Measurements from ENCODE around the gene CWC25. TPM values are rescaled to one million over a fixed set of nuclear protein-coding genes. Genes with fewer than 3 reads are reported as not detected.
A peak's percentile ranks its signal among the peaks of the same experiment; 100 is the strongest.

CWC25 gene
- total RNA-seq, 4 donors from 2014 or later: 19.0 to 26.8 (median 22.1) TPM

DNA sequence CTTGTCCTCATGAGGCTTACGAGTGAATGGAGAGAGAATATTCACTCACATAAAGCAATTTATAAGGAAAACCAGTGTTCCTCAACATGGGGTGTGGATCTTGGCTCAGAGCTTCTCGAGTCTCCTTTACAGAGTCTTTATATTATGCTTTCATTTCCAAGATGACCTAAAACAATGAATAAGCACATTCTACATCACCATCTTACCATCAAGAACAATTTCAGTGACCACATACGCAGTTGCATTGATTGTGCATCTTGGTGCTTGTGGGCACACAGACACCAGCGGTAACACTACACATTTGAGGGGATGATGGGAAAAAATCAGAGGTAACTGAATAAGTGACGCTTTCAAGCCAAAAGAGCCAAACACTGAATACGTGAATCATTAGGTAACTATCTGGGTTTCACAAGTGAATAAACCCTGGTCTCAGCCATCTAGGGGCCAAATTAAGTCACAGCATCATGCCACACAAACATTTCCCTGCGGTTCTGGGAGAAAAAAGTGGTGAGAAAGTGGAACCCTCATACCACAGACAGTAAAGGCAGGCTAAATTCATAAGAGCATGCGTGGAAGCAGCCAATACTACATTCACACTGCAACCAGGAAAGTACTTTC, 9.4 kb downstream of the CWC25 start:
- no peak overlapping the region for H3K27ac ChIP-seq
- H3K4me1 ChIP-seq: no peaks in the 10 kb centered on the region
- no peak for TF ChIP-seq POLR2A (IDR thresholded peaks at IDR 0.05)
- DNase-seq: no peak
- intact Hi-C loops (cut with DNase I): no loop called here
- H3K27me3 ChIP-seq: no peaks in the 10 kb centered on the region
- peaks cover 55 to 59% of the 10 kb centered on the region in 2 donors for H3K36me3 ChIP-seq
- no peaks in the 10 kb centered on the region for H3K9me3 ChIP-seq
- H3K4me3 ChIP-seq (replicated peaks in 1 of 3): no peak overlapping the region
- WGBS, 2 donors: 83 to 86% methylated on average over 8 of the region's 8 CpGs

DNA sequence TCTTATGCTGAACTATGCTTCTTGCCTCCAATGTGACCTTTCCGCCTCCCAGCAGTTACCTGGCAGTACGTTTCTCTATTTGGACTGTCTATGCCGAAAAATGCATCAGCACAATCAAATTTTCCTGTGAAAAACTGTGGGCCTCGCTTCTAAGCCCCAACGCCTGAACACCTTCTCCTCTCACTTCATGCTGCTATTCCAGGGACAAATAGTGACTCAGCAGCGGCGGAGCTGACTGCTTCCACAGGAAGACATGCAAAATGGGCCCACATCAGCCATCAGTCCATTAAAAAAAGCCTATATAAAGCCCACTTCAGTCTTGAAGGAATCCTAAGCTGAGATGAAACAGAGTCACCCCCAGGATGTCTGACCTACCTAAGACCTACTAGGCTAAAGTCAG, 15.3 kb downstream of the CWC25 start:
- intact Hi-C loops (cut with DNase I): no loop called here
- 97 to 98% methylated on average over 7 of the region's 7 CpGs for WGBS, 2 donors
- Histone ChIP-seq H3K36me3 (peaks cover 79 to 85% of the 10 kb centered on the region in 2 donors), H3K27ac (no peak overlapping the region), H3K4me1 (no peaks in the 10 kb centered on the region), H3K27me3 (no peaks in the 10 kb centered on the region), H3K9me3 (no peaks in the 10 kb centered on the region), H3K4me3 (replicated peaks in 1 of 3) (no peak overlapping the region)
- no peak for TF ChIP-seq POLR2A (IDR thresholded peaks at IDR 0.05)
- TF ChIP-seq, protein P1, sequence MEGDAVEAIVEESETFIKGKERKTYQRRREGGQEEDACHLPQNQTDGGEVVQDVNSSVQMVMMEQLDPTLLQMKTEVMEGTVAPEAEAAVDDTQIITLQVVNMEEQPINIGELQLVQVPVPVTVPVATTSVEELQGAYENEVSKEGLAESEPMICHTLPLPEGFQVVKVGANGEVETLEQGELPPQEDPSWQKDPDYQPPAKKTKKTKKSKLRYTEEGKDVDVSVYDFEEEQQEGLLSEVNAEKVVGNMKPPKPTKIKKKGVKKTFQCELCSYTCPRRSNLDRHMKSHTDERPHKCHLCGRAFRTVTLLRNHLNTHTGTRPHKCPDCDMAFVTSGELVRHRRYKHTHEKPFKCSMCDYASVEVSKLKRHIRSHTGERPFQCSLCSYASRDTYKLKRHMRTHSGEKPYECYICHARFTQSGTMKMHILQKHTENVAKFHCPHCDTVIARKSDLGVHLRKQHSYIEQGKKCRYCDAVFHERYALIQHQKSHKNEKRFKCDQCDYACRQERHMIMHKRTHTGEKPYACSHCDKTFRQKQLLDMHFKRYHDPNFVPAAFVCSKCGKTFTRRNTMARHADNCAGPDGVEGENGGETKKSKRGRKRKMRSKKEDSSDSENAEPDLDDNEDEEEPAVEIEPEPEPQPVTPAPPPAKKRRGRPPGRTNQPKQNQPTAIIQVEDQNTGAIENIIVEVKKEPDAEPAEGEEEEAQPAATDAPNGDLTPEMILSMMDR (IDR thresholded peaks at IDR 0.05): no peak
- DNase-seq: no peak

DNA sequence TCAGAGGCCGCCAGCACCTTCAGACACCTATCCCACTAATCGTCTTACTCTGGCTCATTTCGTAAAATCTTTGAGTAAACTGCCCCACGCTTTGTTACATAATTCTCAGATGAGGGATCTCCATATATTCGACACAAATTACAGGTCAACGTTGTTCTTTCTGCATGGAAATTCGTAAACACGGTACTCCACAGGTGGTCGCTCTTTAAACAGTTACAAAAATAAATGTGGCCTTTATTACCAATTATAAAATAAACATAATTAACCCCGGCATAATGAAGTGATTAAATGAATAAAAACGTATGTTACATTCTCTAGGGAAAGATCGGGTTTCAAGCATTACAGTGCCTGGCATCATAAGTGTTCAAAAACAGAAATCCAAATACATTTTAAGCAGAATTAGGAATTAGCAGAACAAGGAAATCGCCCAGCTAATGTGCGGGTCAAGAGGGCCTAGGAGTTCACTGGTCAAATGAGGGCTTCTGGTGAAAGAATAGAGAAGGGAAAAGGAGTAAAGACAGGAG, 24.8 kb downstream of the CWC25 start:
- DNase-seq: no peak
- Histone ChIP-seq H3K9me3 (no peaks in the 10 kb centered on the region), H3K4me1 (peaks cover 12 to 16% of the 10 kb centered on the region in 2 donors), H3K27ac (peak overlapping the region; percentile 98 to 100 (median 99)), H3K4me3 (replicated peaks in 1 of 3) (peak overlapping the region in 2 of 3 donors; percentile 73 to 80), H3K27me3 (no peaks in the 10 kb centered on the region), H3K36me3 (peaks cover 38 to 40% of the 10 kb centered on the region in 2 donors)
- 24 to 27% methylated on average over 14 of the region's 14 CpGs for WGBS, 2 donors
- no peak for TF ChIP-seq POLR2A (IDR thresholded peaks at IDR 0.05)
- TF ChIP-seq, protein P1 (IDR thresholded peaks at IDR 0.05): no peak
- intact Hi-C loops (cut with DNase I): no loop called here

DNA sequence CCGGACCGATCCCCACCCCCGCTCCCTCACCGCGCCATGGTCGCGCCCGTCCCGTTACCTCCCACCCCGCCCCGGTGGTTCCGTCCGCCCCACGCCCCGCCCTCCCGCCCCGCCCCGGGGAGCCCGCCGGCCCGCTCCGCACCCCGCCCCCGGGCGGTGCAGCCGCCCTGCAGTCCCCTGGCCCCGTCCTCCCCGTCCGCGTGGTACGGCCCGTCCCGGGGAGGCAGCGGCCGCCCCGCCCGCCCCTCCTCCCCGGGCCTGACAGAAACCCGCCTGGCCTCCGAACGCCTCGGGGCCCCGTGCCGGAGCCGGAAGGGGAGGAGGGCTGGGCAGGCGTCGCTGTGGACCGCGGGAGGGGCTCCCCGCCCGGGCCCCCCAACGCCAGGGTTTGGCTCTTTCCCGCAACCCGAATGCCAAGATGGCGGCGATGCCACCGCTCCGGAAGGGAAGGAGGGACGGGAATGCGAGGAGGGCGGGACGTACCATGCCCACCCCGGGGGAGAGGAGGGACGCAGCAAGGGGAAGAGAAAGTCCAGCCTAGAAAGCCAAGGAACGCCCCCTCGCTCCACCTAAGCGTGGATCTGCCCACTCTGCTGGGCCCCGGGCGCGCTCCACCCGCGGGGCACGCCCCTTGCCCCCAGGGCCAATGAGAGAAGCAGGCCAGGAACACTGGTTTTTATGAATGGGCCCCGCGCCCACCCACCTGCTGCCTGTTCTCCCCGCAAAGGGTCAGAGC, 25.5 kb downstream of the CWC25 start, which contains the start of gene PIP4K2B:
Gene PIP4K2B, minus strand, starts transcription at position 56 of the 736 bp plus-strand sequence. CDS start 132 bp downstream, outside the sequence.
- intact Hi-C loops (cut with DNase I): no loop called here
- H3K36me3 ChIP-seq: peaks cover 32 to 34% of the 10 kb centered on the region in 2 donors
- peak; percentile 98 for DNase-seq
- TF ChIP-seq, protein P1 (IDR thresholded peaks at IDR 0.05): no peak
- TF ChIP-seq POLR2A (IDR thresholded peaks at IDR 0.05): peak in 1 of 2 donors; percentile 44
- no peaks in the 10 kb centered on the region for H3K9me3 ChIP-seq
- H3K4me3 ChIP-seq (replicated peaks in 1 of 3): peak within 1 kb of the TSS; percentile 59 to 80 (median 73)
- H3K27me3 ChIP-seq: no peaks in the 10 kb centered on the region
- 0% methylated on average over 9 to 30 of the region's 76 CpGs for WGBS, 2 donors
- peak within 1 kb of the TSS; percentile 98 to 100 (median 99) for H3K27ac ChIP-seq
- H3K4me1 ChIP-seq: peaks cover 12 to 16% of the 10 kb centered on the region in 2 donors

DNA sequence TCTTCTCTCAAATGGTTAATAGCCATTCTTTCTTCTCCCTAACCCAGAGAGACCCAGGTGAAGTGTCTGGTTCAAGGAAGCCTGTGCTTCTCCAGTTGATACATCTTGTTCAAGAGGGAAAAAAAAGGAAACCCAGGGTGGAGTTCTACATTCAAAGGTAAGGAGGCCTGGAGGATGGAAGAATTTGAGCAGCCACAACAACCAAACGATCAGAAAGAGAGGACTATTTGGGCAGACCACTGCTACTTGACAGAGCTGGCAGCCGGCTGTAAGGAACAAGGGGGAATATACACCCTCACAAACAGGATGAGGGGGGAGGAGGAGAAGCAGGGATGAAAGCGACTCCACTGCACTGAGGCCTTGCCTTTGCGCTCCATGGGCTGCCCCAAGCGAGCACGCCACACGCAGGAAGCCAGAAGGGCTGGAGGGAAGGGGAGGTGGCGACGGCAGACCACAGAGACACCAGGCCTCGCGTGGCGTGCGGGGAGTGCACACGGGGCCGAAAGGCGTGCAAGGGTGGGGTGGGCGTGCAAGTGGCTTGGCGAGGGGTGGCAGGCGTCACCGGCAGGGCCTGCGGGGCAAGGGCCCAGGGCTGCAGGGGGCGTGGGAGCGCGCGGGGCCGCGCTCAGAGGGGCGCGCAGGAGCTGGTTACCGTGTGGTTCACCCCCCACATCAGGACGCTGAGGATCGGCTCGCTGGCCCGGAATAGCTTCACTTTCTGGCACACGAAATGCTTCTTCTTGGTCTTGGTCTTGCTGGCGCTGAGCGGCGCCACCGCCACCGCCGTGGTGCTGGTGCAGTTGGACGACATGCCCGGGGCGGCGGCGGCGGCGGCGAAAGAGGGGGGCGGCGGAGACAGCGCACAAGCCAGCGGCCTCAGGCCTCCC, 26.3 kb downstream of the CWC25 start:
- H3K4me1 ChIP-seq: peaks cover 12 to 16% of the 10 kb centered on the region in 2 donors
- no peaks in the 10 kb centered on the region for H3K9me3 ChIP-seq
- peaks cover 24 to 25% of the 10 kb centered on the region in 2 donors for H3K36me3 ChIP-seq
- intact Hi-C loops (cut with DNase I): no loop called here
- 1 to 2% methylated on average over 27 to 36 of the region's 53 CpGs for WGBS, 2 donors
- peak overlapping the region; percentile 98 to 100 (median 99) for H3K27ac ChIP-seq
- peak overlapping the region; percentile 59 to 73 (median 69) for H3K4me3 ChIP-seq (replicated peaks in 1 of 3)
- no peaks in the 10 kb centered on the region for H3K27me3 ChIP-seq
- DNase-seq: peak; percentile 46 to 50
- no peak for TF ChIP-seq POLR2A (IDR thresholded peaks at IDR 0.05)

Data from thyroid gland (tissue), 4 donors.